Stomach smooth muscle (tissue), 2 donors: ENCODE measurements around the gene IKZF5.

ENCODE experiments used
- H3K27ac ChIP-seq: one replicate; pipeline ENCODE4 v1.7.0; 2013; ENCODE audit warnings: mild to moderate bottlenecking, low read length, inconsistent platforms
- H3K27me3 ChIP-seq, 2 donors: one replicate each; pipeline ENCODE4 v1.7.0; 2013; ENCODE audit warnings: low read length in 2 of 2; ENCODE audit not compliant: insufficient read depth in 2 of 2, control insufficient read depth in 1 of 2
- H3K36me3 ChIP-seq, 2 donors: one replicate each; pipeline ENCODE4 v1.7.0; 2013; ENCODE audit warnings: low read length in 2 of 2; ENCODE audit not compliant: control insufficient read depth in 2 of 2, insufficient read depth in 2 of 2
- H3K4me1 ChIP-seq: one replicate; pipeline ENCODE4 v1.7.0; 2013; ENCODE audit warnings: low read length; ENCODE audit not compliant: control insufficient read depth, insufficient read depth
- H3K4me3 ChIP-seq, 2 donors: one replicate each; pipeline ENCODE4 v1.7.0; 2013; ENCODE audit warnings: low read length in 2 of 2
- H3K9ac ChIP-seq, 2 donors: one replicate each; pipeline ENCODE4 v1.7.0; 2013; ENCODE audit warnings: low read length in 2 of 2, mild to moderate bottlenecking in 1 of 2
- H3K9me3 ChIP-seq, 2 donors: one replicate each; pipeline ENCODE4 v1.7.0; 2013; ENCODE audit warnings: low read length in 2 of 2; ENCODE audit not compliant: control insufficient read depth in 2 of 2
- donor health status: healthy.
- donor health status: Pancreatic carcinoma.

IKZF5 gene

DNA sequence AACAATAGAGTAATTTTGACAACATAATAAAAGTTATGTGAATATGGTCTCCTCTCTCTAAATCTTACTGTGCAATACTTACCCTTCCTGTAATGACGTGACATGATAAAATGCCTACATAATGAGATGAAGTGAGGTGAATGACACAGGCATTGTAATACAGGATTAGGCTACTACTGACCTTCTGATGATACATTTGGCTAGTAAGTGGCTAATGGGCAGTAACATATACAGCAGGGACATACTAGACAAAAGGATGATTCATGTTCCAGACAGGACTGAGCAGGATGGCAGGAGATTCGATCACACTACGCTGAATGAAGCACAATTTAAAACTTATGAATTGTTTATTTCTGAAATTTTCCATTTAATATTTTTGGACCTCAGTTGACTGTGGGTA is 59.3 kb downstream of the IKZF5 start:
- no peak overlapping the region for H3K9ac ChIP-seq
- no peaks in the 10 kb centered on the region for H3K9me3 ChIP-seq
- peaks cover 6% of the 10 kb centered on the region for H3K4me1 ChIP-seq
- H3K27me3 ChIP-seq, result no peaks in the 10 kb centered on the region
- peaks cover 6 to 17% of the 10 kb centered on the region in 2 donors for H3K36me3 ChIP-seq
- no peak overlapping the region for H3K4me3 ChIP-seq
- H3K27ac ChIP-seq, result no peak overlapping the region
